ENCODE data around the gene SCG2.

Gene SCG2

GRCh38 chr2:223601932-223602666 is at the start of gene SCG2:
TSS of gene SCG2 (minus strand) at chr2:223602361. CDS start at chr2:223599282, 3,079 bp downstream.
- Mint-ChIP-seq H3K9me3 (peaks cover 4% of the 10 kb centered on the region), H3K4me1 (no peaks in the 10 kb centered on the region), H3K27ac (no peak within 1 kb of the TSS), H3K4me3 (no peak within 1 kb of the TSS), H3K27me3 (peaks cover 9% of the 10 kb centered on the region), H3K36me3 (no peaks in the 10 kb centered on the region)

GRCh38 chr2:223649554-223650533 is 47.7 kb upstream of the SCG2 start:
- Mint-ChIP-seq H3K27me3 (peaks cover 4% of the 10 kb centered on the region), H3K4me3 (no peak overlapping the region), H3K27ac (no peak overlapping the region), H3K4me1 (no peaks in the 10 kb centered on the region), H3K9me3 (peaks cover 6% of the 10 kb centered on the region), H3K36me3 (no peaks in the 10 kb centered on the region)

GRCh38 chr2:223648755-223649154 is 46.6 kb upstream of the SCG2 start:
- H3K9me3 Mint-ChIP-seq: peaks cover 6% of the 10 kb centered on the region
- H3K27ac Mint-ChIP-seq: no peak overlapping the region
- peaks cover 4% of the 10 kb centered on the region for H3K27me3 Mint-ChIP-seq
- H3K4me1 Mint-ChIP-seq: no peaks in the 10 kb centered on the region
- no peaks in the 10 kb centered on the region for H3K36me3 Mint-ChIP-seq
- H3K4me3 Mint-ChIP-seq: no peak overlapping the region

GRCh38 chr2:223647258-223647952 is 45.2 kb upstream of the SCG2 start:
- Mint-ChIP-seq H3K36me3 (no peaks in the 10 kb centered on the region), H3K9me3 (peaks cover 3% of the 10 kb centered on the region), H3K27ac (no peak overlapping the region), H3K27me3 (peaks cover 3% of the 10 kb centered on the region), H3K4me3 (no peak overlapping the region), H3K4me1 (no peaks in the 10 kb centered on the region)

GRCh38 chr2:223644136-223644535 is 42.0 kb upstream of the SCG2 start:
- Mint-ChIP-seq H3K4me3 (no peak overlapping the region), H3K27ac (no peak overlapping the region), H3K9me3 (no peaks in the 10 kb centered on the region), H3K4me1 (no peaks in the 10 kb centered on the region), H3K36me3 (no peaks in the 10 kb centered on the region), H3K27me3 (no peaks in the 10 kb centered on the region)

GRCh38 chr2:223643309-223643708 is 41.1 kb upstream of the SCG2 start:
- no peak overlapping the region for H3K27ac Mint-ChIP-seq

GRCh38 chr2:223642506-223642905 is 40.3 kb upstream of the SCG2 start:
- Mint-ChIP-seq H3K4me1 (no peaks in the 10 kb centered on the region), H3K27ac (no peak overlapping the region), H3K27me3 (no peaks in the 10 kb centered on the region), H3K36me3 (no peaks in the 10 kb centered on the region), H3K4me3 (no peak overlapping the region), H3K9me3 (peaks cover 5% of the 10 kb centered on the region)

More at GRCh38 chr2:223643309-223643708, 41.1 kb upstream of the SCG2 start:
- no peaks in the 10 kb centered on the region for H3K4me1 Mint-ChIP-seq
- H3K4me3 Mint-ChIP-seq: no peak overlapping the region
- no peaks in the 10 kb centered on the region for H3K27me3 Mint-ChIP-seq
- no peaks in the 10 kb centered on the region for H3K36me3 Mint-ChIP-seq
- peaks cover 5% of the 10 kb centered on the region for H3K9me3 Mint-ChIP-seq

GRCh38 chr2:223641082-223641481 is 38.9 kb upstream of the SCG2 start:
- Mint-ChIP-seq H3K4me3 (no peak overlapping the region), H3K4me1 (no peaks in the 10 kb centered on the region), H3K36me3 (no peaks in the 10 kb centered on the region)

GRCh38 chr2:223635080-223635479 is 32.9 kb upstream of the SCG2 start:
- H3K27ac Mint-ChIP-seq: no peak overlapping the region
- H3K27me3 Mint-ChIP-seq: peaks cover 3% of the 10 kb centered on the region
- H3K4me3 Mint-ChIP-seq: no peak overlapping the region
- H3K9me3 Mint-ChIP-seq: peaks cover 5% of the 10 kb centered on the region
- no peaks in the 10 kb centered on the region for H3K36me3 Mint-ChIP-seq
- H3K4me1 Mint-ChIP-seq: no peaks in the 10 kb centered on the region

More at GRCh38 chr2:223641082-223641481, 38.9 kb upstream of the SCG2 start:
- no peaks in the 10 kb centered on the region for H3K27me3 Mint-ChIP-seq
- H3K9me3 Mint-ChIP-seq: peaks cover 5% of the 10 kb centered on the region
- H3K27ac Mint-ChIP-seq: no peak overlapping the region

GRCh38 chr2:223634238-223634637 is 32.1 kb upstream of the SCG2 start:
- no peak overlapping the region for H3K4me3 Mint-ChIP-seq
- no peaks in the 10 kb centered on the region for H3K36me3 Mint-ChIP-seq
- H3K27me3 Mint-ChIP-seq: peaks cover 5% of the 10 kb centered on the region
- H3K9me3 Mint-ChIP-seq: peaks cover 5% of the 10 kb centered on the region
- H3K27ac Mint-ChIP-seq: no peak overlapping the region
- H3K4me1 Mint-ChIP-seq: no peaks in the 10 kb centered on the region

- Mint-ChIP-seq H3K36me3 (no peaks in the 10 kb centered on the region), H3K9me3 (peaks cover 2% of the 10 kb centered on the region), H3K4me3 (no peak overlapping the region), H3K4me1 (no peaks in the 10 kb centered on the region), H3K27me3 (peaks cover 5% of the 10 kb centered on the region), H3K27ac (no peak overlapping the region)
Measured at GRCh38 chr2:223633656-223634055, 31.5 kb upstream of the SCG2 start.

- H3K9me3 Mint-ChIP-seq: no peaks in the 10 kb centered on the region
- H3K27me3 Mint-ChIP-seq: peaks cover 8% of the 10 kb centered on the region
Measured at GRCh38 chr2:223632826-223633225, 30.7 kb upstream of the SCG2 start.

GRCh38 chr2:223626716-223627115 is 24.6 kb upstream of the SCG2 start:
- Mint-ChIP-seq H3K4me1 (no peaks in the 10 kb centered on the region), H3K27ac (no peak overlapping the region), H3K27me3 (peaks cover 16% of the 10 kb centered on the region), H3K4me3 (no peak overlapping the region), H3K36me3 (no peaks in the 10 kb centered on the region), H3K9me3 (no peaks in the 10 kb centered on the region)

More at GRCh38 chr2:223632826-223633225, 30.7 kb upstream of the SCG2 start:
- Mint-ChIP-seq H3K4me3 (no peak overlapping the region), H3K4me1 (no peaks in the 10 kb centered on the region), H3K27ac (no peak overlapping the region), H3K36me3 (no peaks in the 10 kb centered on the region)

- no peak overlapping the region for H3K4me3 Mint-ChIP-seq
- H3K9me3 Mint-ChIP-seq: no peaks in the 10 kb centered on the region
- no peak overlapping the region for H3K27ac Mint-ChIP-seq
- no peaks in the 10 kb centered on the region for H3K4me1 Mint-ChIP-seq
- peaks cover 16% of the 10 kb centered on the region for H3K27me3 Mint-ChIP-seq
- no peaks in the 10 kb centered on the region for H3K36me3 Mint-ChIP-seq
Measured at GRCh38 chr2:223625652-223626051, 23.5 kb upstream of the SCG2 start.

GRCh38 chr2:223621901-223622300 is 19.7 kb upstream of the SCG2 start:
- peaks cover 9% of the 10 kb centered on the region for H3K27me3 Mint-ChIP-seq
- H3K27ac Mint-ChIP-seq: no peak overlapping the region
- no peak overlapping the region for H3K4me3 Mint-ChIP-seq
- H3K36me3 Mint-ChIP-seq: no peaks in the 10 kb centered on the region
- no peaks in the 10 kb centered on the region for H3K9me3 Mint-ChIP-seq
- no peaks in the 10 kb centered on the region for H3K4me1 Mint-ChIP-seq

Data from activated naive CD4-positive, alpha-beta T cell treated with anti-CD3 and anti-CD28 coated beads, Interleukin-2, amount 50 U/mL, for 24 hours (primary cell).